ENCODE results near the gene STYXL1. TPM values are rescaled to one million over a fixed set of nuclear protein-coding genes. Genes with fewer than 3 reads are reported as not detected.

The STYXL1 gene
- total and polyA plus RNA-seq, 7 donors, result 9.4 to 81.4 (median 30.7) TPM

GRCh38 chr7:75965617-75966016 is 82.2 kb downstream of the STYXL1 start:
- peaks cover 0 to 69% (median 58%) of the 10 kb centered on the region in 4 donors for H3K4me1 ChIP-seq
- H3K36me3 ChIP-seq, result no peaks in the 10 kb centered on the region
- H3K27me3 ChIP-seq, result no peaks in the 10 kb centered on the region
- WGBS, 2 donors, result 90 to 92% methylated on average over 13 of the region's 13 CpGs
- DNase-seq, result no peak
- intact Hi-C loops (cut with DNase I), result loop anchor here (2.0 to 10.0 kb wide), 4 partner anchors 29 to 1722 kb away; partner anchors contain the start of genes HIP1 and TMEM120A
- no peaks in the 10 kb centered on the region for H3K9me3 ChIP-seq
- peak overlapping the region in 2 of 4 donors; percentile 37 for H3K4me3 ChIP-seq
- TF ChIP-seq POLR2A (IDR thresholded peaks at IDR 0.05) (no peak), POLR2AphosphoS5 (IDR thresholded peaks at IDR 0.05) (no peak), EP300 (IDR thresholded peaks at IDR 0.05) (no peak), CTCF (IDR thresholded peaks at IDR 0.05) (no peak)
- H3K27ac ChIP-seq, result peak overlapping the region; percentile 84 to 95 (median 94)

GRCh38 chr7:75963381-75963995 is 84.3 kb downstream of the STYXL1 start:
- no peaks in the 10 kb centered on the region for H3K9me3 ChIP-seq
- peaks cover 0 to 54% (median 41%) of the 10 kb centered on the region in 4 donors for H3K4me1 ChIP-seq
- peak overlapping the region; percentile 61 to 95 (median 64) for H3K27ac ChIP-seq
- H3K4me3 ChIP-seq, result no peak overlapping the region
- H3K27me3 ChIP-seq, result no peaks in the 10 kb centered on the region
- TF ChIP-seq POLR2AphosphoS5 (IDR thresholded peaks at IDR 0.05), result no peak
- TF ChIP-seq POLR2A (IDR thresholded peaks at IDR 0.05), result no peak
- no peak for TF ChIP-seq EP300 (IDR thresholded peaks at IDR 0.05)
- TF ChIP-seq CTCF (IDR thresholded peaks at IDR 0.05), result no peak
- peaks cover 0 to 5% (median 0%) of the 10 kb centered on the region in 4 donors for H3K36me3 ChIP-seq
- WGBS, 2 donors, result 83 to 94% methylated on average over 9 of the region's 9 CpGs
- intact Hi-C loops (cut with DNase I), result loop anchor here (10.0 kb wide), 1 partner anchor 229 kb away; the partner anchor contains the start of gene HIP1
- DNase-seq, result no peak

- H3K4me3 ChIP-seq, result no peak overlapping the region
- TF ChIP-seq CTCF (IDR thresholded peaks at IDR 0.05) (no peak), POLR2AphosphoS5 (IDR thresholded peaks at IDR 0.05) (peak in 2 of 4 donors; percentile 32 to 43), POLR2A (IDR thresholded peaks at IDR 0.05) (no peak), EP300 (IDR thresholded peaks at IDR 0.05) (peak in 1 of 4 donors; percentile 5)
- H3K9me3 ChIP-seq, result no peaks in the 10 kb centered on the region
- H3K27me3 ChIP-seq, result no peaks in the 10 kb centered on the region
- peak overlapping the region; percentile 61 to 95 (median 64) for H3K27ac ChIP-seq
- peaks cover 0 to 47% (median 34%) of the 10 kb centered on the region in 4 donors for H3K4me1 ChIP-seq
- WGBS, 2 donors, result 74 to 87% methylated on average over 18 of the region's 18 CpGs
- no peak for DNase-seq
- intact Hi-C loops (cut with DNase I), result loop anchor here (10.0 kb wide), 1 partner anchor 228 kb away; the partner anchor contains the start of gene HIP1
- peaks cover 0 to 12% (median 0%) of the 10 kb centered on the region in 4 donors for H3K36me3 ChIP-seq
Measured at GRCh38 chr7:75962607-75963380, 85.0 kb downstream of the STYXL1 start.

- intact Hi-C loops (cut with DNase I), result loop anchor here (10.0 kb wide), 1 partner anchor 226 kb away; the partner anchor contains the start of gene HIP1
- no peaks in the 10 kb centered on the region for H3K27me3 ChIP-seq
- peaks cover 0 to 28% (median 0%) of the 10 kb centered on the region in 4 donors for H3K36me3 ChIP-seq
- H3K27ac ChIP-seq, result no peak overlapping the region
- H3K4me3 ChIP-seq, result no peak overlapping the region
- 97% methylated on average over 7 of the region's 7 CpGs for WGBS, 2 donors
- DNase-seq, result no peak
- TF ChIP-seq POLR2AphosphoS5 (IDR thresholded peaks at IDR 0.05) (no peak), EP300 (IDR thresholded peaks at IDR 0.05) (no peak), POLR2A (IDR thresholded peaks at IDR 0.05) (no peak), CTCF (IDR thresholded peaks at IDR 0.05) (no peak)
- no peaks in the 10 kb centered on the region for H3K9me3 ChIP-seq
- peaks cover 0 to 32% (median 19%) of the 10 kb centered on the region in 4 donors for H3K4me1 ChIP-seq
Measured at GRCh38 chr7:75961218-75961617, 86.6 kb downstream of the STYXL1 start.

Measured in sigmoid colon (tissue), 7 donors.